Inferior parietal cortex (tissue), 1 donor: Measurements from ENCODE around the gene SORBS2.
"Not testable (repeated sequence)": the region's sequence is repeated elsewhere in the genome, so short reads cannot be mapped to it uniquely, and the experiment has no call there.

Source experiments
- DNase-seq: peaks from one replicate; pipeline ENCODE4 v3.0.0-alpha.2; 2016; ENCODE audit errors: extremely low spot score

The SORBS2 gene

GRCh38 chr4:185811509-185812364 is at the start of gene SORBS2:
Gene SORBS2 (minus strand): TSS chr4:185812194. CDS start chr4:185690571, 121,623 bp downstream.
- DNase-seq, result peak; percentile 62

- no peak for DNase-seq
Observed at GRCh38 chr4:185859111-185859510, 47.1 kb upstream of the SORBS2 start.

GRCh38 chr4:185857561-185857960 is 45.6 kb upstream of the SORBS2 start:
- DNase-seq, result not testable (repeated sequence)

GRCh38 chr4:185853841-185854240 is 41.8 kb upstream of the SORBS2 start:
- no peak for DNase-seq

GRCh38 chr4:185852961-185853360 is 41.0 kb upstream of the SORBS2 start:
- DNase-seq, result no peak

- peak; percentile 40 for DNase-seq
Observed at GRCh38 chr4:185849664-185850550, 37.9 kb upstream of the SORBS2 start.

- peak; percentile 41 for DNase-seq
Observed at GRCh38 chr4:185847352-185848097, 35.5 kb upstream of the SORBS2 start.

GRCh38 chr4:185846505-185847150 is 34.6 kb upstream of the SORBS2 start:
- no peak for DNase-seq

GRCh38 chr4:185845966-185846365 is 34.0 kb upstream of the SORBS2 start:
- no peak for DNase-seq

- DNase-seq, result no peak
Observed at GRCh38 chr4:185841451-185841850, 29.5 kb upstream of the SORBS2 start.

- DNase-seq, result no peak
Observed at GRCh38 chr4:185840953-185841352, 29.0 kb upstream of the SORBS2 start.

GRCh38 chr4:185840201-185840600 is 28.2 kb upstream of the SORBS2 start:
- DNase-seq, result no peak

GRCh38 chr4:185839770-185840169 is 27.8 kb upstream of the SORBS2 start:
- DNase-seq, result no peak

GRCh38 chr4:185839194-185839712 is 27.3 kb upstream of the SORBS2 start:
- no peak for DNase-seq

GRCh38 chr4:185838514-185839193 is 26.7 kb upstream of the SORBS2 start:
- DNase-seq, result no peak

GRCh38 chr4:185838104-185838452 is 26.1 kb upstream of the SORBS2 start:
- DNase-seq, result no peak

- DNase-seq, result no peak
Observed at GRCh38 chr4:185837415-185838103, 25.6 kb upstream of the SORBS2 start.

- DNase-seq, result no peak
Observed at GRCh38 chr4:185836241-185837084, 24.5 kb upstream of the SORBS2 start.

- DNase-seq, result no peak
Observed at GRCh38 chr4:185835814-185836213, 23.8 kb upstream of the SORBS2 start.
